IMR-90 (cell line): Measurements from ENCODE around the gene CYSTM1.

Experiments used
- BHLHE40 ChIP-seq: fragments of 150-350 bp; IDR thresholded peaks from 2 replicates; pipeline ENCODE4 v1.6.1; 2016; ENCODE audit warnings: mild to moderate bottlenecking, low read depth, low read length
- CHD1 ChIP-seq: IDR thresholded peaks from 2 replicates; pipeline ENCODE4 v1.6.1; 2012; ENCODE audit warnings: low read depth, low read length, improper control_type of control experiment
- MAFK ChIP-seq: IDR thresholded peaks from 2 replicates; pipeline ENCODE4 v1.6.1; 2012; ENCODE audit warnings: low read depth, low read length, improper control_type of control experiment
- MAZ ChIP-seq: IDR thresholded peaks from 2 replicates; pipeline ENCODE4 v1.6.1; 2012; ENCODE audit warnings: low read depth, mild to moderate bottlenecking, low read length, improper control_type of control experiment, moderate library complexity, borderline replicate concordance
- NFE2L2 ChIP-seq: fragments of 150-350 bp; IDR thresholded peaks from 2 replicates; pipeline ENCODE4 v1.6.1; 2016; ENCODE audit warnings: low read depth, mild to moderate bottlenecking, low read length
- POLR2A ChIP-seq: IDR thresholded peaks from 2 replicates; pipeline ENCODE4 v1.6.1; 2012; ENCODE audit warnings: mild to moderate bottlenecking, low read depth, low read length

DNA sequence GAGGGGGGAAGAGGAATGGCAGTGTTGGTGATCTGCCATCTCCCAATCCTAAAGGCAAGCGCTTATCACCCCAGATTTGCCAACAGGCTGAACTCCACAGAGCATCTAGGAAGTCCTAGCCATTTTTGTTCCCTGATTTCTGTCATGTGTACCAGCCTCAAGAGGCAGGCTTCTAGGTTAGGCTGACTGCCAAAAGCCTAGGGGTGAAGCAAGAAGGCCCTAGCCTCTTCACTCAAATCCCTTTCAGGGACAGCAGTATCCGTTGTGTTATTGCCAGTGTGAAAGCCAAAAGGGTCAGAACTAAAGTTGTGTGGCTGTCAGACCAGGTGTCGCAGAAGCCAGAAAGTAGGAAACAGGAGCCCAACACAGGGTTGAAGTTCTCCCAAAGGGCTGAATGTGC is 34.6 kb upstream of the CYSTM1 start:
- TF ChIP-seq BHLHE40 (no peak), POLR2A (no peak), NFE2L2 (no peak), MAFK (no peak), CHD1 (no peak), MAZ (no peak)
